Right cardiac atrium (tissue), 5 donors: ENCODE measurements around the gene CSNK1G2. TPM values are rescaled to one million over a fixed set of nuclear protein-coding genes. Genes with fewer than 3 reads are reported as not detected.

Experiments used
- ATAC-seq, 2 donors: fragments of 200-7000 bp; cut with Tn5 transposase; one replicate each; pipeline versions ENCODE4 v1.8.0 to v1.9.1; 2020; ENCODE audit warnings: moderate library complexity in 2 of 2, mild to moderate bottlenecking in 1 of 2
- DNase-seq, 3 donors: peaks; one replicate each; pipeline ENCODE4 v3.0.0-alpha.2; 2020
- H3K27ac ChIP-seq: one replicate; pipeline ENCODE4 v1.5.1; 2013; ENCODE audit warnings: mild to moderate bottlenecking, low read length, control low read depth, moderate library complexity
- H3K27me3 ChIP-seq: one replicate; pipeline ENCODE4 v1.6.1; 2013; ENCODE audit not compliant: control insufficient read depth, insufficient read depth
- H3K4me1 ChIP-seq: one replicate; pipeline ENCODE4 v1.6.1; 2013; ENCODE audit warnings: low read length; ENCODE audit not compliant: control insufficient read depth, insufficient read depth
- H3K4me3 ChIP-seq: one replicate; pipeline ENCODE4 v1.5.1; 2013; ENCODE audit warnings: low read length, control low read depth
- H3K9me3 ChIP-seq: one replicate; pipeline ENCODE4 v1.6.1; 2013; ENCODE audit warnings: low read length; ENCODE audit not compliant: control insufficient read depth
- WGBS: extraction: QIAGEN DNeasy Blood & Tissue Kit; methylation state at CpG from one replicate; pipeline ENCODE4 v1.1.7; 2013; 5-methylcytosine and 5-hydroxymethylcytosine counted together
- intact Hi-C, 4 donors: fragments of 100-400 bp; cut with DNase I; formaldehyde crosslinking; loops; one replicate each; pipeline versions ENCODE4 v1.11.0 to v1.14.0; 2022 to 2023
- polyA plus RNA-seq: library from polyadenylated mRNA; stranded (reverse); fragments of 200-250 nt; gene quantifications from one replicate; pipeline ENCODE4 v1.2.3, GENCODE V29; 2013
- total RNA-seq, 4 donors: library from RNA; stranded (reverse); fragmentation: NEBNext Ultra II Directional; extraction: Animal tissue kit (Norgen Biotek cat#: 25700); gene quantifications; one replicate each; pipeline ENCODE4 v1.2.1, GENCODE V29; 2021
- donor health status: healthy with polysubstance abuse.
- donor health status: DM: no; HTN: yes; CAD: no.
- donor health status: DM: no; HTN: no; CAD: no.
- donor health status: DM: no; HTN: yes; CAD: no; lungs with severe emphysema.
- donor health status: DM: yes; HTN: yes; CAD: no.

The CSNK1G2 gene
- total and polyA plus RNA-seq, 5 donors: 25.6 to 32.2 (median 30.2) TPM

DNA sequence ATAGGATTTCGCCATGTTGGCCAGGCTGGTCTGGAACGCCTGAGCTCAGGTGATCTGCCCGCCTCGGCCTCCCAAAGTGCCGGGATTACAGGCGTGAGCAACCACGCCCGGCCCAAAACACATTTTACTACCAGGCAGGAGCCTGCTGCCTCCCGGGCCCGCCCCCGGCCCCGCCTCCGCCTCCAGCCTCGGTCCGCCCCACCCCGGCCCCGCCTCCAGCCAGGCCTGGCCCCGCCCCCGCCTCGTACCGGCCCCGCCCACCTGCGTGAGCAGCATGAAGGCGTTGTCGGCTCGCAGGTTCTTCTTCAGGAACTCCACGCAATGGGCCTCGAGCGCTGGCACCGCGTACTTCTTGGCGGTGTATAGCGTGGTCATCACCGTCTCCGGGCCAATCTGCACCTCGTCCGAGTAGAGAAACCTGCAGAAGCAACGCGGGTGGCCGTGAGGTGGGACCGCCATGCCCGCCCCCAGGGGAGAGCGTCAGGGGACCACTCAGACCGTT lies 51.8 kb downstream of the CSNK1G2 start:
- intact Hi-C loops: no loop called here
- Histone ChIP-seq H3K4me1 (no peaks in the 10 kb centered on the region), H3K9me3 (no peaks in the 10 kb centered on the region), H3K4me3 (no peak overlapping the region), H3K27me3 (no peaks in the 10 kb centered on the region), H3K27ac (no peak overlapping the region)
- peak; percentile 28 to 44 for ATAC-seq
- DNase-seq: peak in 1 of 3 donors; percentile 58
- 88% methylated on average over 44 of the region's 44 CpGs for WGBS

DNA sequence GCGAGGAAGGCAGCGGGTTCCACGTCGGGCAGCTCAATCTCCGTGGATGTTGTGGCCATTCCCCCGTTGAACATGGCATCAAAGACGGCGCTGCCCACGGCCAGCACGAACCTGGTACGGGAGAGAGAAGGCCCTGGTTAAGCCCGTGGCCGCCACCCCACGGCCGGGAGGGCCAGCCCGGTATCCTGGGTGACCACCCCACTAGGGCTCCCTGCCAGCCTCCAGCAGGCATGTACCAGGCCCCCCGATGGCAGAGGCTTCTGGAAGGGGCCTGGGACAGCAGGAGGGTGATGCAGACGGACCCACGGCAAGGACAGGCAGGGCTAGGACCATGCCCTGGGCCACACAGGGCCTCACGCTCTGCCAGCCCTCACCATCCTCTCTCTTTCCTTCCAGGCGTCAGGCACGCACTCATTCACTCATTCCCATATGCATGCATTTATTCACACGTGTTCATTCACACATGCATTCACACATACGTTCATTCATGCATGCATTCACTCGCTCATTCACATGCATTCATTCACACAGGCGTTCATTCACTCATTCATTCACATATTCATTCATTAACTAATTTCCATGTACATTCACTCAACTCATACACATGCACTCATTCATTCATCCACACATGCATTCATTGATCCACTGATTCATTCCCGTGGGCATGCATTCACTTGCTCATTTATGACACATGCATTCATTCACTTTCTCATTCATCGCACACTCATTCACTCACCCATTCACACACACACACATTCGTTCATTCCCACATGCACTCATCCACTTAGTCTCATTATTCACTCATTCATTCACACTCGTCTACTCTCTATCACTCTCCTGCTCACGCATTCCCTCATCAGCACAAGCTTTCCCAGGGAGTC lies 56.6 kb downstream of the CSNK1G2 start:
- ATAC-seq (no peak), DNase-seq (peak in 1 of 3 donors; percentile 50)
- intact Hi-C loops: no loop called here
- Histone ChIP-seq H3K4me1 (no peaks in the 10 kb centered on the region), H3K4me3 (no peak overlapping the region), H3K27me3 (no peaks in the 10 kb centered on the region), H3K27ac (no peak overlapping the region), H3K9me3 (no peaks in the 10 kb centered on the region)
- WGBS: 94% methylated on average over 31 of the region's 31 CpGs

DNA sequence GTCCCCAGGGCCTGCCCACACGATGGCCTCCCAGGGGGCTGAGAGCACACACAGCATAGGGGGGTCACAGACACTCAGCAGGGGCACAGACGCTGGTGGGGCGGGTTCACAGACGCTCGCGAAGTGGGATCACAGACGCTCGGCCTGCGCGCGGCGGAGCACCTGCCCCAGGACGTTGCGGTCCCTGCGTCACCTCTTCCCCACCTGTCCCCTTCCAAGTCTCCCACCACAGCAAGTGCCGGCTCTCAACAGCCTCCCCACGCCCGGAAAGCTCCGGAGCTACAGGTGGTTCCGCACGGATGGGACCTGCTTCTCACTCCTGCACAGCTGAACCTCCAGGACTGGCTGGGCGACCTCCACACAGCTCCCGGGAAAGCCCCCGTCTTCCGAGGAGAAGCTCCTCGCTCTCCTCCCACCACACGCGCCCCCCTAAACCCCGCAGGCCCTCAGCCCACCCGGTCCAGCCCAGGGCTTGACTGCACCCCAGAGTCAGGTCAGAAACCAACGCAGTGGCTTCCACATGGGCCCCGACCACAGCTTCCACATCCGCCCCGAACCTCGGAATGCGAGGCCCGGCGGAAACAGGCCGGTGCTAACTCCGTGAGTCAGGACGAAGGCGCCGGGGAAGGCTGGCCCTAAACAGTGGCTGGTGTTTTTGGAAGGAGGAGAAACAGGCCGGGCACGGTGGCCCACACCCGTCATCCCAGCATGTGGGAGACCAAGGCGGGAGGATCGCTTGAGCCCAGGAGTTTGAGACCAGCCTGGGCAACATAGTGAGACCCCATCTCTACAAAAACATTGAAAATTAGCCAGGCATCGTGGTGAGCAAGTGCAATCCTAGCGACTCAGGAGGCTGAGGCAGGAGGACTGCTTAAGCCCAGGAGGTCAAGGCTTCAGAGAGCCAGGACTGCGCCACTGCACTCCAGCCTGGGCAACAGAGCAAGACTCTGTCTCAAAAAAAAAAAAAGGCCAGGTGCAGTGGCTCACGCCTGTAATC lies 58.0 kb downstream of the CSNK1G2 start:
- Histone ChIP-seq H3K27me3 (no peaks in the 10 kb centered on the region), H3K4me3 (no peak overlapping the region), H3K4me1 (no peaks in the 10 kb centered on the region), H3K9me3 (no peaks in the 10 kb centered on the region), H3K27ac (no peak overlapping the region)
- intact Hi-C loops: no loop called here
- ATAC-seq: peak; percentile 15 to 22
- DNase-seq: peak in 1 of 3 donors; percentile 48
- 94% methylated on average over 52 of the region's 52 CpGs for WGBS

DNA sequence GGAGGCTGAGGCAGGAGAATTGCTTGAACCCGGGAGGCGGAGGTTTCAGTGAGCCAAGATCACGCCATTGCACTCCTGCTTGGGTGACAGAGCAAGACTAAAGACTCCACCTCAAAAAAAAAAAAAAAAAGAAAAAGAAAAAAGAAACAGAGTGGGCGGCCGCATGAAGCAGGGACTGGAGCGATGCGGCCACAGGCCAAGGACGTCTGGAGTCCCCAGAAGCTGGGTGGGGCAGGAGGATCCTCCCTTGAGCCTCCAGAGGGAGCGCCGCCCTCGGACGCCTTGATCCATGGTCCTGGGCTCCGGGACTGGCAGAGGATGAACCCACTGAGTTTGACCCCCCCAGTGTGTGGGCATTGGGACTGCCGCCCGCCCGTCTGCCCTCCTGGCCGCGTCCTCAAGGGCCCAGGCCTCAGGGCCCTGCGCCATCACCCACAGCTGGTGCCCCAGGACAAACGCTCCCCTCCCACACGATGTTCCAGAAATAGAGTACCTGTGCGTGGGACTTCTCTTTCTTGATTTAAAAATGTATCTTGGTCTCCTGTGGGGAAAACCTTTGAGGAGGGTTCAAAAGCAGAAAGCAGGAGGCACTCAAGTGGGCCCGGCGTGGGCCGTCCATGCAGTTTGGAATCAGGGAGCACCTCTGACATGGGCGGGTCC lies 59.0 kb downstream of the CSNK1G2 start:
- no peaks in the 10 kb centered on the region for H3K9me3 ChIP-seq
- H3K27me3 ChIP-seq: no peaks in the 10 kb centered on the region
- DNase-seq (peak in 1 of 3 donors; percentile 34), ATAC-seq (no peak)
- 92% methylated on average over 26 of the region's 26 CpGs for WGBS
- intact Hi-C loops: no loop called here
- no peak overlapping the region for H3K27ac ChIP-seq
- H3K4me3 ChIP-seq: no peak overlapping the region
- H3K4me1 ChIP-seq: no peaks in the 10 kb centered on the region

DNA sequence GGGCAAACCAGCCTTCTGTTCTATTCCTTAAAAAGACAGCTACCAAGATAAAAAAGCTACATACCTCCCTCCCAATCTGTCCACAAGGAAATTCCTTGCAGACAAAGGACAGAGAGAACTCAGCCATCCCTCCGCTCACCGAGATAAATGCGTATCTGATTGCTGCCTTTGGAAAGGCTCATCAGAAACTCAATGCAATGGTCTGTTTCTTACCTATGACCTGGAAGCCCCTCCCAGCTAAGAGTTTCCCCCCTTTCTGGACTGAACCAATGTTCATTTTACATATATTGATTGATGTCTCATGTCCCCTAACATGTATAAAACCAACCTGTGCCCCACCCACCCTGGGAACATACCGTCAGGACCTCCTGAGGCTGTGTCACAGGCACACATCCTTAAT lies 62.9 kb downstream of the CSNK1G2 start:
- WGBS: 79% methylated on average over 4 of the region's 4 CpGs
- ATAC-seq (no peak), DNase-seq (no peak)
- Histone ChIP-seq H3K27me3 (no peaks in the 10 kb centered on the region), H3K4me3 (no peak overlapping the region), H3K4me1 (no peaks in the 10 kb centered on the region), H3K9me3 (no peaks in the 10 kb centered on the region), H3K27ac (no peak overlapping the region)
- intact Hi-C loops: no loop called here

DNA sequence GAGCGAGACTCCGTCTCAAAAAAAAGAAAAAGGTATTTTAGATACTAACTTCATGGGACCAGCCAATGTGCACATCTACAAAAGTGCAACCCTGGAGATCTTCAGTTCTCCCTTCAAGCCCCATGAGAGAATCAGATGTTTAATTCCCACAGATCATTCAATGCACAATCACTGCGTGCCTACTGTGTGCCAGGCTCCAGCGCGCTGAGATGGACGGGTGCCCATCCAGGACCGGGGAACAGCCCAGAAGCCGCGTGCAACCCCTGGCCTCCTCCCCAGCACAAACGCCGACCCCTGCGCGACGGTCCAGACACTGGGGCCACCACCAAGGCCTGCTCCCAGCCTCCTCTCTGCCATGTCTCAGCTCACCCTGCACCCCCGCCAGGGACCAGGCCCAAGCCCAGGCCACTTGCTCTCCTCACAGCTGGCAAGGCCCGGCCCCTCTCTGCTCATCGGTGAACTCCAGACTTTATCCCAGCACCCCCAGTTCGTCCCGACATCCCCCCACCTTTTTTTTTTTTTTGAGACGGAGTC lies 69.2 kb downstream of the CSNK1G2 start:
- no peak for ATAC-seq
- no peak overlapping the region for H3K27ac ChIP-seq
- 96% methylated on average over 20 of the region's 20 CpGs for WGBS
- H3K27me3 ChIP-seq: no peaks in the 10 kb centered on the region
- DNase-seq: no peak
- intact Hi-C loops: no loop called here
- no peaks in the 10 kb centered on the region for H3K9me3 ChIP-seq
- H3K4me3 ChIP-seq: no peak overlapping the region
- H3K4me1 ChIP-seq: no peaks in the 10 kb centered on the region

DNA sequence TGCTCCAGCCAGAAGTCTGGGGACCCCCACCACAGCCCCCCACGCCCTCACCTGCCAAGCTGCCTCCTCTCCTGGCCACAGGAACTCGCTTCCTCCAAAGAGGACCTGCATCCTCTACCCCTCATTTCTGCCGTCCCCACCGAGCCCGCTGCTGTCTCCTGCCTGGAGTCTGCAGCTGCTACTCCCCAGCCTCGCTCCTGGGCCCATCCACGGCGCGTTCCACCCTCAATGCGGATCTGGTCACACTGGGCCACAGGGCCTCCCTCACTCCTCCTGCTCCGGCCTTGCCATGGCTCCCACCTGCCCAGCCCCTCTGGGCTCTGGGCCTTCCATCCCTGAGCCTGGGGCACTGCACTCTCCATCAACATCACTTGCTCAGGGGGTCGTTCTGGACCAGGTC lies 70.2 kb downstream of the CSNK1G2 start:
- DNase-seq (no peak), ATAC-seq (no peak)
- Histone ChIP-seq H3K27me3 (no peaks in the 10 kb centered on the region), H3K9me3 (no peaks in the 10 kb centered on the region), H3K4me1 (peaks cover under 1% of the 10 kb centered on the region), H3K27ac (no peak overlapping the region), H3K4me3 (no peak overlapping the region)
- WGBS: 94% methylated on average over 12 of the region's 12 CpGs
- intact Hi-C loops: no loop called here

DNA sequence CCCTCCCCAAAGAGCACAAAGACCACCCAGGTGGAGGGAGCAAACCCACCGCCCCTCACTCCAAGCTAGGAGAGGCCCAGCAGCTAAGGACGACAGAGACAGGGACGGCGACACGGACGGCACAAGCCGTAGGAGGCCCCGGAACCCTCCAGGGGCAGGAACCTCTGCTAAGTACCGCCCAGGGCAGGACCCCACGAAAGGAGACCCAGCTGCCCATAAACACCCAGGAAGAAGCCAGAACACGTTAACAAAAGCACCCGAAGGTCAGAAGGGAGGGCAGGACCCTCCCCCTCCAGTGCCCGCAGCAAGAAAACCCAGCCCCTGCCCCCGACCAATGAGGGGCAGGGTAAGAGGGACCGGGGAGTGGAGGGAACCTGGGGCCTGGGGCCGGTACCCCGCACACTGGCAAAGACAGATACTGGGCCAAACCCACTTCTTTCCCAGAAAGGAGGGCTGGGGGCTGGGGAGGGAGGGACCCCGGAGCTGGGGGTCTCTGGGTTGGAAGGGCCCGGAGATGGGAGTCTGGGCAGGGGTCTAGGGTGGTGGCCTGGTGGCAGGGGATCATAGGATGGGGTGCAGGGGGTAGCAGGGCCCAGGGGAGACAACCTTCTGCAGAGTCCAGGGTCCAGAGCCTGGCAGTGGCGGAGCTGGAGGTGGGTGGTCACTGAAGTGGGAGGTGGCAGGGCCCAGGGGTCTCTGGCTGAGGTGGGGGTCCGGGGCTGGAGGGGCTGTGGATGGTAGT lies 72.1 kb downstream of the CSNK1G2 start:
- Histone ChIP-seq H3K4me1 (peaks cover 2% of the 10 kb centered on the region), H3K27ac (no peak overlapping the region), H3K4me3 (no peak overlapping the region), H3K27me3 (no peaks in the 10 kb centered on the region), H3K9me3 (no peaks in the 10 kb centered on the region)
- WGBS: 89% methylated on average over 21 of the region's 21 CpGs
- intact Hi-C loops: no loop called here
- DNase-seq (no peak), ATAC-seq (peak in 1 of 2 donors; percentile 1)

DNA sequence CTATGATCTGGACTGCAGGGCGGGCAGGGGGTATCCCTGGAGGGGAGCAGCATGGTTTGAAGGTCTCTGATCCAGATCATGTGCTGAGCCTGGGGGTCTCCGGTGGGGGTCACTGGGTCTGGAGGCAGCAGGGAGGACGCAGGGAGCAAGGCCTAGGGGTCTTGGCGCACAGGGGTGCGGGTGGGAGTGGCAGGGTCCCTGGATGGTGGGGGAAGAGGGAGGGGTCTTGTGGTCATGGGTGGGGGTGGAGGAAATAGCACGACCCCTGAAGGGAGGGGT lies 72.7 kb downstream of the CSNK1G2 start:
- peak in 1 of 2 donors; percentile 1 for ATAC-seq
- intact Hi-C loops: no loop called here
- Histone ChIP-seq H3K4me3 (no peak overlapping the region), H3K4me1 (peaks cover 2% of the 10 kb centered on the region), H3K27ac (no peak overlapping the region), H3K9me3 (no peaks in the 10 kb centered on the region), H3K27me3 (no peaks in the 10 kb centered on the region)
- 91% methylated on average over 6 of the region's 6 CpGs for WGBS
- no peak for DNase-seq

DNA sequence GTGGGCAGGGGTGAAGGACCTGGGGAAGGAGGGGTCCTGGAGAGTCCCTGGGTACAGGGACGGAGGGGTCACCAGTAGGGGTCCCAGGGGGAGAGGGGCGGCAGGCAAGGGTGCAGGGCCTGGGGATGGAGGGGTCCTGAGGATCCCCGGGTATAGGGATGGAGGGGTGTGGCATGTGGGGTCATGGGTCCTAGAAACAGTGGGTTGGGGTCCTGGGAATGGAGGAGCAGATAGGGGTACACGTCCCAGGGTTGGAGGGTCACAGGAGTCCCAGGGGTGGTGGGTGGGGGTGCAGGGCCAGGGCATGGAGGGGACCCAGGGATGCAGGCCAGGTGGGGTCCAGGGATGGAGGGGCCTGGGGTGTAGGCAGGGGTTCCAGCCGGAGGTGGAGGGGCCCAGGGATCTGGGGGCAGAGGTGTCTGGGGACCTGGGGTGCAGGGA lies 73.2 kb downstream of the CSNK1G2 start:
- H3K27ac ChIP-seq: no peak overlapping the region
- peaks cover 2% of the 10 kb centered on the region for H3K4me1 ChIP-seq
- intact Hi-C loops: no loop called here
- WGBS: 73% methylated on average over 5 of the region's 5 CpGs
- no peaks in the 10 kb centered on the region for H3K9me3 ChIP-seq
- H3K4me3 ChIP-seq: no peak overlapping the region
- ATAC-seq (peak; percentile 1 to 23), DNase-seq (no peak)
- no peaks in the 10 kb centered on the region for H3K27me3 ChIP-seq
